Activated effector memory CD4-positive, alpha-beta T cell treated with anti-CD3 and anti-CD28 coated beads, Interleukin-2, amount 50 U/mL, for 16 hours (primary cell): ENCODE measurements around the gene RFX2.
"Not testable (repeated sequence)": the region's sequence is repeated elsewhere in the genome, so short reads cannot be mapped to it uniquely, and the experiment has no call there.

Experiments
- DNase-seq: peaks from one replicate; pipeline ENCODE4 v3.0.0-alpha.2; 2020

Gene RFX2

GRCh38 chr19:6110360-6110977, at the start of gene RFX2:
TSS of gene RFX2 (minus strand) at chr19:6110500. CDS start at chr19:6047496, 63,004 bp downstream.
- peak; percentile 100 for DNase-seq

GRCh38 chr19:6156033-6156432, 45.7 kb upstream of the RFX2 start:
- no peak for DNase-seq

GRCh38 chr19:6150289-6150688, 40.0 kb upstream of the RFX2 start:
- no peak for DNase-seq

- DNase-seq = no peak
Measured at GRCh38 chr19:6141217-6141616, 30.9 kb upstream of the RFX2 start.

GRCh38 chr19:6138511-6138910, 28.2 kb upstream of the RFX2 start:
- DNase-seq = no peak

- DNase-seq = no peak
Measured at GRCh38 chr19:6138066-6138465, 27.8 kb upstream of the RFX2 start.

- DNase-seq = no peak
Measured at GRCh38 chr19:6133231-6133630, 22.9 kb upstream of the RFX2 start.

- no peak for DNase-seq
Measured at GRCh38 chr19:6132482-6132881, 22.2 kb upstream of the RFX2 start.

GRCh38 chr19:6127716-6128335, 17.5 kb upstream of the RFX2 start:
- DNase-seq = no peak

GRCh38 chr19:6126335-6126974, 16.2 kb upstream of the RFX2 start:
- no peak for DNase-seq

GRCh38 chr19:6125571-6125989, 15.3 kb upstream of the RFX2 start:
- peak; percentile 83 for DNase-seq

- DNase-seq = no peak
Measured at GRCh38 chr19:6119031-6119430, 8.7 kb upstream of the RFX2 start.

- no peak for DNase-seq
Measured at GRCh38 chr19:6118043-6118442, 7.7 kb upstream of the RFX2 start.

- no peak for DNase-seq
Measured at GRCh38 chr19:6117534-6117933, 7.2 kb upstream of the RFX2 start.

GRCh38 chr19:6116749-6117430, 6.6 kb upstream of the RFX2 start:
- DNase-seq = no peak

- no peak for DNase-seq
Measured at GRCh38 chr19:6115992-6116391, 5.7 kb upstream of the RFX2 start.

- no peak for DNase-seq
Measured at GRCh38 chr19:6113616-6114188, 3.4 kb upstream of the RFX2 start.

- no peak for DNase-seq
Measured at GRCh38 chr19:6109947-6110346, 353 bp downstream of the RFX2 start.

- peak; percentile 87 for DNase-seq
Measured at GRCh38 chr19:6108721-6109633, 1.3 kb downstream of the RFX2 start.

- not testable (repeated sequence) for DNase-seq
Measured at GRCh38 chr19:6106643-6107294, 3.5 kb downstream of the RFX2 start.

- DNase-seq = no peak
Measured at GRCh38 chr19:6105444-6105843, 4.9 kb downstream of the RFX2 start.

GRCh38 chr19:6103894-6104293, 6.4 kb downstream of the RFX2 start:
- no peak for DNase-seq
